WTC11 (cell line): ENCODE results near the gene SCN3A. TPM values are rescaled to one million over a fixed set of nuclear protein-coding genes. Genes with fewer than 3 reads are reported as not detected.

Source experiments
- ATAC-seq: fragments of 200-7000 bp; cut with Tn5 transposase; 2 replicates; pipeline ENCODE4 v1.10.0; 2021; ENCODE audit warnings: mild to moderate bottlenecking, moderate library complexity
- CTCF ChIA-PET: fragments of 300-600 bp; sonication (Branson Sonifier 250); formaldehyde crosslinking; loops from one replicate; lab custom pipeline; 2021; ENCODE audit warnings: antibody characterized with exemption; lab: Charles Lee
- POLR2A ChIA-PET: fragments of 350-600 bp; sonication (Branson Sonifier 250); formaldehyde crosslinking; loops from one replicate; lab custom pipeline; 2021; ENCODE audit warnings: antibody characterized with exemption; lab: Charles Lee
- DNase-seq: peaks from one replicate; pipeline ENCODE4 v3.0.0; 2021; ENCODE audit warnings: low spot score
- H3K27ac Mint-ChIP-seq: 2 replicates; pipeline ENCODE4 v1.8.0; 2021; ENCODE audit warnings: mixed read lengths
- H3K27me3 Mint-ChIP-seq: 2 replicates; pipeline ENCODE4 v1.8.0; 2021; ENCODE audit warnings: low read depth, mild to moderate bottlenecking, moderate library complexity, mixed read lengths
- H3K36me3 Mint-ChIP-seq: 2 replicates; pipeline ENCODE4 v1.8.0; 2021; ENCODE audit warnings: mixed read lengths
- H3K4me1 Mint-ChIP-seq: 2 replicates; pipeline ENCODE4 v1.8.0; 2022; ENCODE audit warnings: mixed read lengths
- H3K4me3 Mint-ChIP-seq: 2 replicates; pipeline ENCODE4 v1.8.0; 2021; ENCODE audit warnings: mild to moderate bottlenecking, moderate library complexity, mixed read lengths
- H3K9me3 Mint-ChIP-seq: 2 replicates; pipeline ENCODE4 v1.8.0; 2021; ENCODE audit warnings: mixed read lengths
- GABPB1 ChIP-seq: sonication (generic); formaldehyde crosslinking; IDR thresholded peaks from 2 replicates; pipeline ENCODE4 v1.8.1; 2023; ENCODE audit warnings: mild to moderate bottlenecking, missing genetic modification reagents
- HMGA2 ChIP-seq: fragments of 250-450 bp; sonication (Bioruptor Pico); IDR thresholded peaks from 2 replicates; pipeline ENCODE4 v1.4.0; 2021; ENCODE audit warnings: mild to moderate bottlenecking, moderate library complexity
- RORB ChIP-seq: fragments of 250-450 bp; sonication (Bioruptor Pico); IDR thresholded peaks from 2 replicates; pipeline ENCODE4 v1.9.0; 2021; ENCODE audit warnings: mild to moderate bottlenecking
- TEAD1 ChIP-seq: sonication (generic); formaldehyde crosslinking; IDR thresholded peaks from 2 replicates; pipeline ENCODE4 v1.8.0; 2022; ENCODE audit warnings: mild to moderate bottlenecking, missing genetic modification reagents
- ZNF219 ChIP-seq: sonication (generic); formaldehyde crosslinking; IDR thresholded peaks from 2 replicates; pipeline ENCODE4 v1.8.0; 2023; ENCODE audit warnings: missing genetic modification reagents, mild to moderate bottlenecking, borderline replicate concordance
- total RNA-seq: library from RNA; stranded (reverse); gene quantifications from 3 replicates; pipeline ENCODE4 v1.2.3, GENCODE V29; 2021
- TF ChIP-seq, protein P1 (sequence below): fragments of 250-450 bp; sonication (Bioruptor Pico); conservative IDR thresholded peaks from 2 replicates; pipeline ENCODE4 v1.9.0; 2021; ENCODE audit warnings: mild to moderate bottlenecking
- TF ChIP-seq, protein P2 (sequence below): sonication (generic); formaldehyde crosslinking; IDR thresholded peaks from 2 replicates; pipeline ENCODE4 v1.8.0; 2023; ENCODE audit warnings: mild to moderate bottlenecking, missing genetic modification reagents
- TF ChIP-seq, protein P3 (sequence below): sonication (generic); formaldehyde crosslinking; IDR thresholded peaks from 2 replicates; pipeline ENCODE4 v1.8.1; 2022; ENCODE audit warnings: mild to moderate bottlenecking, missing genetic modification reagents, moderate library complexity, borderline replicate concordance
- TF ChIP-seq, protein P4 (sequence below): sonication (generic); formaldehyde crosslinking; IDR thresholded peaks from 2 replicates; pipeline ENCODE4 v1.8.0; 2022; ENCODE audit warnings: missing genetic modification reagents
- TF ChIP-seq, protein P5 (sequence below): sonication (generic); formaldehyde crosslinking; conservative IDR thresholded peaks from 2 replicates; pipeline ENCODE4 v1.8.1; 2022; ENCODE audit warnings: mild to moderate bottlenecking, missing genetic modification reagents
- TF ChIP-seq, protein P6 (sequence below): fragments of 200-600 bp; IDR thresholded peaks from 2 replicates; pipeline ENCODE4 v1.8.0; 2022; ENCODE audit warnings: antibody characterized with exemption

Gene SCN3A
- total RNA-seq, 1 experiment from 2014 or later = 0.04 TPM

DNA sequence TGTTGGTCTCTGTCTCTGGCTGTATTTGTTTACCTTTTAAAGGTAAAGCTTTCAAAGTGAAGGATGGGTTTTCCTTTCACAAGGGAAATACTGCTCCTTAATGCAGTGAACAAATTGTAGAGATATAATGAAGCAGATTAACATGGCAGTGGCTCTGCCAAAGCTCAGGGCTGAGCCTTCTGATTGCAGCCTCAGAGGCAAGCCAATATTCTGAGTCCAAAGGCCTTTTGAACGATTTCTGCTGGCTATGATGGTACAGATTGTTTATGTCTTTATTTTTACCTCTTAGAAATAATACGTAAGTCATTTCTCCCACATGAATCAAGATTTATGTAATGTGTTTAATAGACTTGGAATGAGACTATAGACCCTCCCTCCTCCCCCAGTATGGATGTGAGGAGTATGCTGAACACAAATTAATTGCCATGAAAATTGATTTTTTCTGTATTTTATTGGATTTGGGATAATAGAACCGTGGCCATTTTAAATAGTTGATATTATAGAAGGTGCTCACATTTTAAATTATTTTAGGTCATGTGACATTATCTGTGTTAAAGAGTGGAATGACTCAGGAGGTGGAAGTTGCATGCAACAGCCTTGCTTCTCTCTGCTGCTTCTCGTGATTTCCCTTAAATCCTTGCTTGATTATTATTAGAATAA is 36.1 kb upstream of the SCN3A start:
- CTCF ChIA-PET = interaction anchor here (0.8 to 2.3 kb wide), 21 partner anchors 7 to 634 kb away, joined by 3 to 17 read pairs (median 4); partner anchors contain the start of genes CSRNP3 and SCN3A
- no peaks in the 10 kb centered on the region for H3K27me3 Mint-ChIP-seq
- H3K36me3 Mint-ChIP-seq = no peaks in the 10 kb centered on the region
- no peak overlapping the region for H3K4me3 Mint-ChIP-seq
- no peak overlapping the region for H3K27ac Mint-ChIP-seq
- POLR2A ChIA-PET = no interaction called here
- DNase-seq = no peak
- no peaks in the 10 kb centered on the region for H3K9me3 Mint-ChIP-seq
- no peak for ATAC-seq
- TF ChIP-seq, protein P1, sequence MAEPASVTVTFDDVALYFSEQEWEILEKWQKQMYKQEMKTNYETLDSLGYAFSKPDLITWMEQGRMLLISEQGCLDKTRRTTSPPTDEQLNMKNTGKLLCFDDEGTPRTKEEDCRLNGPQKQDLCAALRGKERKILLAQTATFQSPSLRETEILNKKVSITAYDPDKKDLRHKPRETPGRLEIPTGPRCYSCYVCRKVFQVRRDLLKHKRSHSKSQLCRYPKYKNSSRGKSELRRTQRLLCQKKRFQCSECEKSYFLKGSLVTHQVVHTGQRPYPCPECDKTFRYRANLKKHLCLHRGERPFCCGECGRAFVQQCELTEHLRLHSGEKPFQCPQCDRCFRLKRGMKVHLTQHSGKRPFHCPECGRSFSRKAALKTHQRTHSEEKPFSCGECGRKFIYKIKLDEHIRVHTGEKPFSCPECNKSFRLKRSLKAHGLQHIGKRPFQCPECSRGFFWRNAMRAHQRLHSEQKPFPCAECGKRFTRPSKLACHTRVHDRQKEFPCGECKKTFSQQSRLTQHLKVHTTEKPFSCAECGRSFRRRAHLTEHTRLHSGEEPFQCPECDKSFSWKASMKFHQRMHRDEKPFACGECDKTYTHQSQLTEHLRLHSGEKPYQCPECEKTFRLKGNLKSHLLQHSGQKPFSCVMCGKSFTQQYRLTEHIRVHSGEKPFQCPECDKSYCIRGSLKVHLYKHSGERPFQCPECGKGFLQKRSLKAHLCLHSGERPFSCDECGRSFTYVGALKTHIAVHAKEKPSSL = no peak
- TF ChIP-seq RORB (CRISPR knock-in tag) (no peak), ZNF219 (CRISPR knock-in tag) (no peak)
- TF ChIP-seq, protein P2, sequence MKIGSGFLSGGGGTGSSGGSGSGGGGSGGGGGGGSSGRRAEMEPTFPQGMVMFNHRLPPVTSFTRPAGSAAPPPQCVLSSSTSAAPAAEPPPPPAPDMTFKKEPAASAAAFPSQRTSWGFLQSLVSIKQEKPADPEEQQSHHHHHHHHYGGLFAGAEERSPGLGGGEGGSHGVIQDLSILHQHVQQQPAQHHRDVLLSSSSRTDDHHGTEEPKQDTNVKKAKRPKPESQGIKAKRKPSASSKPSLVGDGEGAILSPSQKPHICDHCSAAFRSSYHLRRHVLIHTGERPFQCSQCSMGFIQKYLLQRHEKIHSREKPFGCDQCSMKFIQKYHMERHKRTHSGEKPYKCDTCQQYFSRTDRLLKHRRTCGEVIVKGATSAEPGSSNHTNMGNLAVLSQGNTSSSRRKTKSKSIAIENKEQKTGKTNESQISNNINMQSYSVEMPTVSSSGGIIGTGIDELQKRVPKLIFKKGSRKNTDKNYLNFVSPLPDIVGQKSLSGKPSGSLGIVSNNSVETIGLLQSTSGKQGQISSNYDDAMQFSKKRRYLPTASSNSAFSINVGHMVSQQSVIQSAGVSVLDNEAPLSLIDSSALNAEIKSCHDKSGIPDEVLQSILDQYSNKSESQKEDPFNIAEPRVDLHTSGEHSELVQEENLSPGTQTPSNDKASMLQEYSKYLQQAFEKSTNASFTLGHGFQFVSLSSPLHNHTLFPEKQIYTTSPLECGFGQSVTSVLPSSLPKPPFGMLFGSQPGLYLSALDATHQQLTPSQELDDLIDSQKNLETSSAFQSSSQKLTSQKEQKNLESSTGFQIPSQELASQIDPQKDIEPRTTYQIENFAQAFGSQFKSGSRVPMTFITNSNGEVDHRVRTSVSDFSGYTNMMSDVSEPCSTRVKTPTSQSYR = no peak
- TF ChIP-seq, protein P3, sequence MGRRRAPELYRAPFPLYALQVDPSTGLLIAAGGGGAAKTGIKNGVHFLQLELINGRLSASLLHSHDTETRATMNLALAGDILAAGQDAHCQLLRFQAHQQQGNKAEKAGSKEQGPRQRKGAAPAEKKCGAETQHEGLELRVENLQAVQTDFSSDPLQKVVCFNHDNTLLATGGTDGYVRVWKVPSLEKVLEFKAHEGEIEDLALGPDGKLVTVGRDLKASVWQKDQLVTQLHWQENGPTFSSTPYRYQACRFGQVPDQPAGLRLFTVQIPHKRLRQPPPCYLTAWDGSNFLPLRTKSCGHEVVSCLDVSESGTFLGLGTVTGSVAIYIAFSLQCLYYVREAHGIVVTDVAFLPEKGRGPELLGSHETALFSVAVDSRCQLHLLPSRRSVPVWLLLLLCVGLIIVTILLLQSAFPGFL (CRISPR knock-in tag) = no peak
- TF ChIP-seq, all 79 proteins: peak for 0
- peaks cover 4% of the 10 kb centered on the region; the same call in 1 of the 2 replicates for H3K4me1 Mint-ChIP-seq

DNA sequence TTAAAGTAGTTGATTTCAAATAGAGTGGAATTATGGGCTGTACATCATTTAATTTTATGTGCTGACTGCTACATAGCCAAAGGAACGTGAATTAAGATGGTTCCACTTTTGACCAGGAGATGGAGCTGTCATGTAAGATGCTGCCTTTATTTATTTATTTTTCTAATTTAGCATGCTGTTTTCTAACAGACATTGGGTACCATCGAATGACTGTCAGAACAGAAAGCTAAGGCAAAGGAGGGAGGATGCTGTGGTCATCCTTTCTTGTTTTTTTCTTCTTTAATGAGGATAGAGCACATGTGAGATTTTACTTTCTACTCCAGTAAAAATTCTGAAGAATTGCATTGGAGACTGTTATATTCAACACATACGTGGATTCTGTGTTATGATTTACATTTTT is 35.4 kb upstream of the SCN3A start, which contains the start of gene SCN2A:
Gene SCN2A (plus strand): TSS at position 185 of the 400 bp plus-strand sequence. CDS start 56,410 bp downstream, outside the sequence.
- ChIA-PET CTCF (interaction anchor here (0.8 to 2.3 kb wide), 22 partner anchors 8 to 635 kb away, joined by 3 to 17 read pairs (median 4); partner anchors contain the start of genes CSRNP3 and SCN3A), POLR2A (no interaction called here)
- peak; percentile 44; the same call in 1 of the 2 replicates for ATAC-seq
- no peaks in the 10 kb centered on the region for H3K27me3 Mint-ChIP-seq
- peaks cover 4% of the 10 kb centered on the region; the same call in 1 of the 2 replicates for H3K4me1 Mint-ChIP-seq
- no peak within 1 kb of the TSS for H3K4me3 Mint-ChIP-seq
- H3K27ac Mint-ChIP-seq = no peak within 1 kb of the TSS
- TF ChIP-seq HMGA2 (CRISPR knock-in tag) (no peak), GABPB1 (no peak), TEAD1 (CRISPR knock-in tag) (no peak)
- TF ChIP-seq, protein P4, sequence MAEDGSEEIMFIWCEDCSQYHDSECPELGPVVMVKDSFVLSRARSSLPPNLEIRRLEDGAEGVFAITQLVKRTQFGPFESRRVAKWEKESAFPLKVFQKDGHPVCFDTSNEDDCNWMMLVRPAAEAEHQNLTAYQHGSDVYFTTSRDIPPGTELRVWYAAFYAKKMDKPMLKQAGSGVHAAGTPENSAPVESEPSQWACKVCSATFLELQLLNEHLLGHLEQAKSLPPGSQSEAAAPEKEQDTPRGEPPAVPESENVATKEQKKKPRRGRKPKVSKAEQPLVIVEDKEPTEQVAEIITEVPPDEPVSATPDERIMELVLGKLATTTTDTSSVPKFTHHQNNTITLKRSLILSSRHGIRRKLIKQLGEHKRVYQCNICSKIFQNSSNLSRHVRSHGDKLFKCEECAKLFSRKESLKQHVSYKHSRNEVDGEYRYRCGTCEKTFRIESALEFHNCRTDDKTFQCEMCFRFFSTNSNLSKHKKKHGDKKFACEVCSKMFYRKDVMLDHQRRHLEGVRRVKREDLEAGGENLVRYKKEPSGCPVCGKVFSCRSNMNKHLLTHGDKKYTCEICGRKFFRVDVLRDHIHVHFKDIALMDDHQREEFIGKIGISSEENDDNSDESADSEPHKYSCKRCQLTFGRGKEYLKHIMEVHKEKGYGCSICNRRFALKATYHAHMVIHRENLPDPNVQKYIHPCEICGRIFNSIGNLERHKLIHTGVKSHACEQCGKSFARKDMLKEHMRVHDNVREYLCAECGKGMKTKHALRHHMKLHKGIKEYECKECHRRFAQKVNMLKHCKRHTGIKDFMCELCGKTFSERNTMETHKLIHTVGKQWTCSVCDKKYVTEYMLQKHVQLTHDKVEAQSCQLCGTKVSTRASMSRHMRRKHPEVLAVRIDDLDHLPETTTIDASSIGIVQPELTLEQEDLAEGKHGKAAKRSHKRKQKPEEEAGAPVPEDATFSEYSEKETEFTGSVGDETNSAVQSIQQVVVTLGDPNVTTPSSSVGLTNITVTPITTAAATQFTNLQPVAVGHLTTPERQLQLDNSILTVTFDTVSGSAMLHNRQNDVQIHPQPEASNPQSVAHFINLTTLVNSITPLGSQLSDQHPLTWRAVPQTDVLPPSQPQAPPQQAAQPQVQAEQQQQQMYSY (CRISPR knock-in tag) = no peak
- TF ChIP-seq, protein P5, sequence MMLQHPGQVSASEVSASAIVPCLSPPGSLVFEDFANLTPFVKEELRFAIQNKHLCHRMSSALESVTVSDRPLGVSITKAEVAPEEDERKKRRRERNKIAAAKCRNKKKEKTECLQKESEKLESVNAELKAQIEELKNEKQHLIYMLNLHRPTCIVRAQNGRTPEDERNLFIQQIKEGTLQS (CRISPR knock-in tag) = no peak
- TF ChIP-seq, protein P6, sequence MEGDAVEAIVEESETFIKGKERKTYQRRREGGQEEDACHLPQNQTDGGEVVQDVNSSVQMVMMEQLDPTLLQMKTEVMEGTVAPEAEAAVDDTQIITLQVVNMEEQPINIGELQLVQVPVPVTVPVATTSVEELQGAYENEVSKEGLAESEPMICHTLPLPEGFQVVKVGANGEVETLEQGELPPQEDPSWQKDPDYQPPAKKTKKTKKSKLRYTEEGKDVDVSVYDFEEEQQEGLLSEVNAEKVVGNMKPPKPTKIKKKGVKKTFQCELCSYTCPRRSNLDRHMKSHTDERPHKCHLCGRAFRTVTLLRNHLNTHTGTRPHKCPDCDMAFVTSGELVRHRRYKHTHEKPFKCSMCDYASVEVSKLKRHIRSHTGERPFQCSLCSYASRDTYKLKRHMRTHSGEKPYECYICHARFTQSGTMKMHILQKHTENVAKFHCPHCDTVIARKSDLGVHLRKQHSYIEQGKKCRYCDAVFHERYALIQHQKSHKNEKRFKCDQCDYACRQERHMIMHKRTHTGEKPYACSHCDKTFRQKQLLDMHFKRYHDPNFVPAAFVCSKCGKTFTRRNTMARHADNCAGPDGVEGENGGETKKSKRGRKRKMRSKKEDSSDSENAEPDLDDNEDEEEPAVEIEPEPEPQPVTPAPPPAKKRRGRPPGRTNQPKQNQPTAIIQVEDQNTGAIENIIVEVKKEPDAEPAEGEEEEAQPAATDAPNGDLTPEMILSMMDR = peak; percentile 33
- H3K9me3 Mint-ChIP-seq = no peaks in the 10 kb centered on the region
- no peaks in the 10 kb centered on the region for H3K36me3 Mint-ChIP-seq
- DNase-seq = no peak
